GM12801 (cell line): ENCODE measurements around the gene TARBP2.

Experiments
- CTCF ChIP-seq: IDR thresholded peaks from one replicate; pipeline ENCODE4 v1.5.1; 2011; ENCODE audit warnings: control low read depth; ENCODE audit not compliant: insufficient read length; ENCODE audit errors: extremely low read depth

The TARBP2 gene

GRCh38 chr12:53476769-53477209 is 24.3 kb upstream of the TARBP2 start:
- no peak for TF ChIP-seq CTCF

- no peak for TF ChIP-seq CTCF
Observed at GRCh38 chr12:53478865-53479264, 22.2 kb upstream of the TARBP2 start.

GRCh38 chr12:53479331-53479730 is 21.8 kb upstream of the TARBP2 start:
- no peak for TF ChIP-seq CTCF

- TF ChIP-seq CTCF, result no peak
Observed at GRCh38 chr12:53480491-53481442, 20.3 kb upstream of the TARBP2 start.

GRCh38 chr12:53481939-53482586 is 19.0 kb upstream of the TARBP2 start:
- TF ChIP-seq CTCF, result no peak

GRCh38 chr12:53482626-53483168 is 18.4 kb upstream of the TARBP2 start:
- no peak for TF ChIP-seq CTCF

GRCh38 chr12:53483225-53483978 is 17.7 kb upstream of the TARBP2 start:
- TF ChIP-seq CTCF, result no peak
